Uterus (tissue), 4 donors: ENCODE measurements around the gene TEX2. TPM values are rescaled to one million over a fixed set of nuclear protein-coding genes. Genes with fewer than 3 reads are reported as not detected.

Source experiments
- DNase-seq, 2 donors: peaks; one replicate each; pipeline ENCODE4 v3.0.0-alpha.2; 2019 to 2020
- H3K27ac ChIP-seq, 2 donors: fragments of 200-600 bp; sonication (generic); 1 replicate in 1 of 2; 2 replicates in 1 of 2; pipeline ENCODE4 v1.5.1; 2016 to 2018
- H3K27me3 ChIP-seq, 2 donors: fragments of 200-600 bp; sonication (generic); one replicate each; pipeline ENCODE4 v1.5.1; 2018 to 2019; ENCODE audit warnings: control low read depth in 1 of 2
- H3K36me3 ChIP-seq, 2 donors: fragments of 200-600 bp; sonication (generic); one replicate each; pipeline ENCODE4 v1.5.1; 2019; ENCODE audit warnings: control low read depth in 1 of 2
- H3K4me1 ChIP-seq, 2 donors: fragments of 200-600 bp; sonication (generic); one replicate each; pipeline ENCODE4 v1.5.1; 2018 to 2019; ENCODE audit warnings: control low read depth in 1 of 2
- H3K4me3 ChIP-seq, 2 donors: fragments of 200-600 bp; sonication (generic); 1 replicate in 1 of 2; 2 replicates in 1 of 2; pipeline ENCODE4 v1.5.1; 2018 to 2019; ENCODE audit warnings: mild to moderate bottlenecking in 1 of 2
- H3K9me3 ChIP-seq, 2 donors: fragments of 200-600 bp; sonication (generic); one replicate each; pipeline ENCODE4 v1.5.1; 2019; ENCODE audit warnings: control low read depth in 1 of 2
- POLR2A ChIP-seq, 2 donors: fragments of 450-650 bp; IDR thresholded peaks; one replicate each; pipeline ENCODE4 v1.6.1; 2016; ENCODE audit warnings: antibody characterized with exemption in 2 of 2, mild to moderate bottlenecking in 1 of 2, moderate library complexity in 1 of 2
- intact Hi-C: fragments of 100-400 bp; cut with DNase I; formaldehyde crosslinking; loops from one replicate; pipeline ENCODE4 v1.15.1; 2023; ENCODE audit warnings: low total_unique reads
- total RNA-seq, 4 donors: library from RNA; depleted of rRNA in 3 of 4; stranded (reverse); fragments of >200 nt in 3 of 4; gene quantifications; one replicate each; pipeline versions ENCODE4 v1.1.0 to v1.2.4, GENCODE V29; 2014 to 2023
- TF ChIP-seq, protein P1 (sequence below), 4 experiments: fragments of 200-600 bp in 2 of 4; fragments of 450-650 bp in 2 of 4; sonication (generic) in 2 of 4; IDR thresholded peaks; one replicate each; pipeline ENCODE4 v1.5.1; 2016 to 2019; ENCODE audit warnings: antibody characterized with exemption in 4 of 4, mild to moderate bottlenecking in 2 of 4, moderate library complexity in 1 of 4
- donor health status: DM: yes; HTN: yes; CAD: no.

TEX2 gene
- total RNA-seq, 4 donors from 2014 or later, result 23.8 to 43.4 (median 35.6) TPM

DNA sequence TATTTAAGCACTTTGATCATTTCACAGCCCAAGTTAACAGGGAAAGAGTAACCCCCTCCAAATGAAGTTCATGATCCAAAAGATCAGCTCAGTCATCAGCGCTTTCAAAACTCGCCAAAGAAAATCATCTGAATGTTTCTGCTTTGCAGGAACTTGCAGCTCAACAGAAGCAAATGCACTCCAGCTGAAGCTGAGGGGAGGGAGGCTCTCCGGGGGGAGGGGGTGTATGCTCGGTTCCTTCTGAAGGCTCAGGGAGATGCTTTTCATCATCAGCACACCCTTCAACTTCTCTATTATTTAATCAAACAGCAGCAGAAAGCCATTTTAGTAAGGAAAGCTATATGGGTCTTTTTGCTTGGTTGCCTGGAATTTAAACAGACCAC, 108.8 kb downstream of the TEX2 start:
- intact Hi-C loops, result loop anchor here (10.0 kb wide), 1 partner anchor 110 kb away; the partner anchor contains the start of gene TEX2
- H3K4me3 ChIP-seq, result no peak overlapping the region
- no peaks in the 10 kb centered on the region for H3K9me3 ChIP-seq
- peaks cover 0 to 7% of the 10 kb centered on the region in 2 donors for H3K4me1 ChIP-seq
- no peak for TF ChIP-seq POLR2A (IDR thresholded peaks at IDR 0.05)
- TF ChIP-seq, protein P1, sequence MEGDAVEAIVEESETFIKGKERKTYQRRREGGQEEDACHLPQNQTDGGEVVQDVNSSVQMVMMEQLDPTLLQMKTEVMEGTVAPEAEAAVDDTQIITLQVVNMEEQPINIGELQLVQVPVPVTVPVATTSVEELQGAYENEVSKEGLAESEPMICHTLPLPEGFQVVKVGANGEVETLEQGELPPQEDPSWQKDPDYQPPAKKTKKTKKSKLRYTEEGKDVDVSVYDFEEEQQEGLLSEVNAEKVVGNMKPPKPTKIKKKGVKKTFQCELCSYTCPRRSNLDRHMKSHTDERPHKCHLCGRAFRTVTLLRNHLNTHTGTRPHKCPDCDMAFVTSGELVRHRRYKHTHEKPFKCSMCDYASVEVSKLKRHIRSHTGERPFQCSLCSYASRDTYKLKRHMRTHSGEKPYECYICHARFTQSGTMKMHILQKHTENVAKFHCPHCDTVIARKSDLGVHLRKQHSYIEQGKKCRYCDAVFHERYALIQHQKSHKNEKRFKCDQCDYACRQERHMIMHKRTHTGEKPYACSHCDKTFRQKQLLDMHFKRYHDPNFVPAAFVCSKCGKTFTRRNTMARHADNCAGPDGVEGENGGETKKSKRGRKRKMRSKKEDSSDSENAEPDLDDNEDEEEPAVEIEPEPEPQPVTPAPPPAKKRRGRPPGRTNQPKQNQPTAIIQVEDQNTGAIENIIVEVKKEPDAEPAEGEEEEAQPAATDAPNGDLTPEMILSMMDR (IDR thresholded peaks at IDR 0.05), result no peak
- H3K27me3 ChIP-seq, result no peaks in the 10 kb centered on the region
- H3K36me3 ChIP-seq, result no peaks in the 10 kb centered on the region
- peak overlapping the region; percentile 28 to 64 for H3K27ac ChIP-seq
- no peak for DNase-seq

DNA sequence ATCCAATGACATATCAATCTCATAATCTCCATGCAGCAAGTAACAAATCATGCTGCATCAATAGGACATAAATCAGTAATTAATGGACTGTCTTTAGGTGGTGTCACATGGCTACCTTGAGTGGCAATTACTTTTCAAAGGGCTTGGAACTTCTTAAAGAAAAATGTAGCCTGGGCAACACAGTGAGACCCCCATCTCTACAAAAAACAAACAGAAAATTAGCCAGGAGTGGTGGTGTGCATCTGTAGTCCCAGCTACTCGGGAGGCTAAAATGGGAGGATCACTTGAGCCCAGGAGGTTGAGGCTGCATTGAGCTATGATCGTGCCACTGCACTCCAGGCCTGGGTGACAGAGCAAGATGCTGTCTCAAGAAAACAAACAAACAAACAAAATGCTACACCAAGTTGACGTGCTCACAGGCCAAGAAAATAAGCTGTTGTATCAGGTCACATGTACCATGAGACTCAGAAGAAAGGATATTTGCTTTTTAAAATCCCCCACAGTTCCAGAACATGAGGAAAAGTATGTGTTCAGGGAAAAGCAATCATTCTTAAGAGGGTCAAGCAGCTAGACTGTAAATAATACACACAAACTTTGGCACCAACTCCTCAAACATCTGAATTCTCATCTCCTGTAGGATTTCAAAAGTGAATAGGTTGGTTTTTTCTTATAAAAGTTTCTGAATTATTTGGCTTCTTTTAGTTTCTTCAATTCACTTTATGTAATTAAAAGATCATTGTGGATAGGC, 109.3 kb downstream of the TEX2 start:
- no peaks in the 10 kb centered on the region for H3K27me3 ChIP-seq
- no peaks in the 10 kb centered on the region for H3K36me3 ChIP-seq
- no peak for TF ChIP-seq POLR2A (IDR thresholded peaks at IDR 0.05)
- TF ChIP-seq, protein P1 (IDR thresholded peaks at IDR 0.05), result no peak
- H3K9me3 ChIP-seq, result no peaks in the 10 kb centered on the region
- no peak overlapping the region for H3K4me3 ChIP-seq
- H3K4me1 ChIP-seq, result peaks cover 0 to 7% of the 10 kb centered on the region in 2 donors
- intact Hi-C loops, result loop anchor here (10.0 kb wide), 1 partner anchor 111 kb away; the partner anchor contains the start of gene TEX2
- no peak for DNase-seq
- H3K27ac ChIP-seq, result peak overlapping the region in 1 of 2 donors; percentile 64

DNA sequence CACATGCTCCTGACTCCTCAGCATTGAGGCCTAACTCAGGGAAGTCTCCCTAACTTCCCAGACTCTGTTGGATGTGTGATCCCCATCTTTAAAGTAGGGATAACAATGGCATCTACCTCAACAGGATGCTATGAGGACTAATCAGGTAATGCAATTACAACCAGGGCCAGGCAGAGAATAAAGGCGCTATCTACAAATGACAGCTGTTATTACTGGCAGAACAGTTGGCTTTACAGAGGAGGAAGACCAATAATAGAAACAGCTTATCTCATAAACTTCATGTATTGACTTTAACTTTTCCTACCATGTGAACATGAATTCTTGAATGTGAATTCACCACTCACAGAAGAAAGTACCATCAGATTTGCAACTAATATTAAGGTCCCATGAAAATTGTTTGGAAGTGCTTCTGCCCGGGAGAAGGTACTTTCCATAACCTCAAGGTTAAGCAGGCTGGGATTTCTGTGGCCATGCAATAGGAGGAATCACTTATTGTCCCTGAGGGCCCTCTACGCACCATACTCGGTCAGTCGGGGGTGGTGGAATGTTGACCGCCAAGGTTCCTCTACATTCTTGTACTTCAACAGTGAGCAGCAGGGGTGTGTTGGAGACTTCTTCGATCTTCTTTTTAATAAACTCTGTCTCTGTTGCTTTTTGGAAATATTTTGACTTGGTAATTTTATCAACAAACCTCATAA, 110.5 kb downstream of the TEX2 start:
- H3K4me1 ChIP-seq, result peaks cover 3 to 10% of the 10 kb centered on the region in 2 donors
- H3K36me3 ChIP-seq, result no peaks in the 10 kb centered on the region
- no peak for DNase-seq
- H3K27ac ChIP-seq, result no peak overlapping the region
- H3K27me3 ChIP-seq, result no peaks in the 10 kb centered on the region
- H3K4me3 ChIP-seq, result no peak overlapping the region
- intact Hi-C loops, result loop anchor here (10.0 kb wide), 1 partner anchor 112 kb away; the partner anchor contains the start of gene TEX2
- no peaks in the 10 kb centered on the region for H3K9me3 ChIP-seq
- TF ChIP-seq, protein P1 (IDR thresholded peaks at IDR 0.05), result no peak
- no peak for TF ChIP-seq POLR2A (IDR thresholded peaks at IDR 0.05)

DNA sequence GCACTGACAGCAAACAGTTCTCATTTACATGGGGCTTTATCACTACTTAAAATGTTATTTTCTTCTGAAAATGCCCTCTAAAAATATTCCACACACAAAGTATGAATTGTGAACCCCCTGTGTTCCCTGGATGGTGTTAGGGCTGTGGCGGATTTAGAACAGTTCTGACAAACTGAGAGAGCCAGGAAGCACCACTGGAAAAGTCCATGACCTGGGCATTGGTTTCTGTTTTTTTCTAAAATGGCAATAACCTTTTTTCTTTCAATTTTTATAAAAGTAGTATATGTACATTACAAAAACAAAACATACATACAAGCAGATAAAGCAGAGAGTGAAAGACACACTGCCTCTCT, 112.1 kb downstream of the TEX2 start:
- no peaks in the 10 kb centered on the region for H3K9me3 ChIP-seq
- TF ChIP-seq, protein P1 (IDR thresholded peaks at IDR 0.05), result no peak
- TF ChIP-seq POLR2A (IDR thresholded peaks at IDR 0.05), result no peak
- DNase-seq, result no peak
- H3K36me3 ChIP-seq, result no peaks in the 10 kb centered on the region
- H3K4me1 ChIP-seq, result peaks cover 3 to 8% of the 10 kb centered on the region in 2 donors
- no peak overlapping the region for H3K4me3 ChIP-seq
- H3K27ac ChIP-seq, result no peak overlapping the region
- H3K27me3 ChIP-seq, result no peaks in the 10 kb centered on the region
- intact Hi-C loops, result loop anchor here (10.0 kb wide), 1 partner anchor 114 kb away; the partner anchor contains the start of gene TEX2
